ENCODE measurements around the gene TREML4. TPM values are rescaled to one million over a fixed set of nuclear protein-coding genes. Genes with fewer than 3 reads are reported as not detected.

Gene TREML4
- polyA plus RNA-seq, 2 donors, result not detected

DNA sequence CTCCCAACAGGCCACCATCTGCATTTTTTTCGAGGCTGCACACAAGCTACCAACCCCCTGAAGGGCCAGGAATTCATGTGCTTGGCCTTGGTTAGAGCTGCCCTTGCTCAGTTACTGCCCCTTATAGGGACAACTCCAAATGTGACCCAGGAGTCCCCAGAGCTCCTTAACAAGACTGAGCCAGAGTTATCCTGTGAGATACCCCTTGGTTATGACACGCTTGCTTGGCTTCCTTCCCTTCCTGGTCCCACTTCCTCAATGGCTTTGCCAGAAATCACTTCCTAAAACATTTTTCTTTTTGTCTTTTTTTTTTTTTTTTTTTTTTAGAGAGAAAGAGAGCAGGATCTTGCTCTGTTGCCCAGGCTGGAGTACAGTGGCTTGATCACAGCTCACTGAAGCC is 49.5 kb downstream of the TREML4 start:
- no peak overlapping the region for H3K27ac ChIP-seq (ENCODE audit: low read depth in 2 of 2, low read length in 1 of 2)
- no peaks in the 10 kb centered on the region for H3K4me1 ChIP-seq (ENCODE audit: control insufficient read depth in 2 of 2, insufficient read depth in 2 of 2, low read length in 1 of 2)
- no peaks in the 10 kb centered on the region for H3K27me3 ChIP-seq (ENCODE audit: control insufficient read depth in 1 of 2, insufficient read depth in 2 of 2, low read length in 2 of 2)
- H3K4me3 ChIP-seq (ENCODE audit: low read depth in 1 of 2, low read length in 2 of 2), result no peak overlapping the region
- WGBS, 2 donors, result 82 to 84% methylated on average over 2 of the region's 2 CpGs
- no peaks in the 10 kb centered on the region for H3K9me3 ChIP-seq (ENCODE audit: control insufficient read depth in 2 of 2, insufficient read depth in 1 of 2, low read depth in 1 of 2, low read length in 1 of 2)
- H3K36me3 ChIP-seq (ENCODE audit: control insufficient read depth in 2 of 2, insufficient read depth in 2 of 2, low read length in 1 of 2), result no peaks in the 10 kb centered on the region

DNA sequence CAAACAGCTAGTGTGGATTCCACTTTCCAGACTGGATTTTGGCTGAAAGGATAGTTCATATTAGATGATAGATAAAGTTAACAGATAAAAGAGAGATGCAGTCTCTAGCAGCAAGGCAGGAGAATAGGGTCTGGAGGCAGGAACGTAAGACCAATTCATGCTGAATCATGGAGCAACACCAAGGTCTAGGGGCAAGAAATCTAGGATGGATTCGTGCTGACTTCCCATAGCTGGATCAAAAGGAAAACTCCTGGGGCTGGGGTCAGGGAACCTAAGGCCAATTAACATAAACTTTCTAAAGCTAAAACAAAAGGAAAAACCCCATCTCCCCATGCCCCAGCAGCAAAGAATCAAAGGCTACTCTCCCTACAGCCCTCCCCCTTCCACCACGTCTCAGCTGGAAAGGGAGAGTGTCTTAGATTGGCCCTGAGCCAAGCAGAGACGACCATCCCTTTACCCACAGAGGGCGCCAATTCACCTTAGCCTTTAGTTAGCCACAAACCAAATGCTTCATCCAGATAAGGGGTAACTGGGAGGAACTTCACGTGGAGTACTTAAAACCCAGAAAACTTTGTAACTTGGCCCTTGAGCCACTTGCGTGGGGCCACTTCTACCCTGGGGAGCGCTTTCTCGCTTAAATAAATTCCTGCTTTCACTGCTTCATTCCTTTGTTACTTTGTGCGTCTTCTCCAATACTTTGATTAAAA is 50.7 kb downstream of the TREML4 start:
- no peak overlapping the region for H3K27ac ChIP-seq (ENCODE audit: low read depth in 2 of 2, low read length in 1 of 2)
- no peaks in the 10 kb centered on the region for H3K4me1 ChIP-seq (ENCODE audit: control insufficient read depth in 2 of 2, insufficient read depth in 2 of 2, low read length in 1 of 2)
- H3K9me3 ChIP-seq (ENCODE audit: control insufficient read depth in 2 of 2, insufficient read depth in 1 of 2, low read depth in 1 of 2, low read length in 1 of 2), result no peaks in the 10 kb centered on the region
- H3K36me3 ChIP-seq (ENCODE audit: control insufficient read depth in 2 of 2, insufficient read depth in 2 of 2, low read length in 1 of 2), result no peaks in the 10 kb centered on the region
- no peak overlapping the region for H3K4me3 ChIP-seq (ENCODE audit: low read depth in 1 of 2, low read length in 2 of 2)
- no peaks in the 10 kb centered on the region for H3K27me3 ChIP-seq (ENCODE audit: control insufficient read depth in 1 of 2, insufficient read depth in 2 of 2, low read length in 2 of 2)
- 35 to 38% methylated on average over 10 of the region's 10 CpGs for WGBS, 2 donors

DNA sequence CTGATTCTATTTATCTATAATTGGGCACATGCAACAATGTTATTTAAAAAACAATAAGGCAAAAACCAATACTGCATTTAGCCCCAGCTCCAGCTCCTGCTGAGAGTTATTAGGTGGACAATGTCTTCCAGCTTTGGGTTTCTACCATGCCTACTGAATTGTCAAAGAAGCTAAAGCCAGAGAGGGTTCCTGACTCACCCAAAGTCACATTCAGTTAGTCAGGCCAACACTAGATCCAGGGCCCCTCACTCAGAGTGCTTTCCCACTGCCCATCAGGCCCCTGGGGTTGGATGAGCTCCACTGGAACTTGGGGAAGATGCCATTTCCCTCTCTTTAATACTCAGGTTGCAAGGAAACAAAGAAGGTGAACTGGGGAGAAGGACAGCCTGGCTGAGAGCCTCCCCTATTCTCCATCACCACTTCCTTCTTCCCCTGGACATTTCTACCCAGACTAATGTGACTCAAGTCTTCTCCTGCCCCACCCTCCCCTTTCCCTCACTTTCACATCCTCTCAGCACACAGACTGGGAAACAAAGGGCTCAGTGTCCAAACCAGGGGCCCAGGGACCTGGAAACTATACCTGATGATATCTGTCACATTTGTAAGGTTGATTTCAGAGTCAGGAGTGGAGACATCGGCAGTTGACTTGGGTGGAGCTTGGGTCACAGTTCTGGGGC is 52.4 kb downstream of the TREML4 start:
- 75 to 81% methylated on average over 1 of the region's 1 CpG for WGBS, 2 donors
- H3K9me3 ChIP-seq (ENCODE audit: control insufficient read depth in 2 of 2, insufficient read depth in 1 of 2, low read depth in 1 of 2, low read length in 1 of 2), result no peaks in the 10 kb centered on the region

DNA sequence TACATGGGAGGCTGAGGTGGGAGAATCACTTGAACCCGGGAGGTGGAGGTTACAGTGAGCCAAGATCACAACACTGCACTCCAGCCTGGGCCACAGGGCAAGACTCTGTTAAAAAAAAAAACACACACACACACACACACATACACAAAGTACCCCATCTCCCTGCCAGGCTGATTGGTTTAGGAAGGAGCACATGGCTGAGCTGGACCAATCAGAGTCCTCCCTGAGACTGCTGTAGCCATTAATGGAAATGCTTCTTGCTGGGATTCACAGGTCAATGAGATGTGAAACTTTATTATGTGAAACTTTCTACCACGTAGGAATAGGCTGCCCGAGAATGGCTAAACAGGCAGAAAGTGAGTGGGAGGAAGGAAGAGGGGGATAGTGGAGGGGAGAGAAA is 55.5 kb downstream of the TREML4 start:
- H3K4me1 ChIP-seq (ENCODE audit: control insufficient read depth in 2 of 2, insufficient read depth in 2 of 2, low read length in 1 of 2), result no peaks in the 10 kb centered on the region
- WGBS, 2 donors, result 67 to 77% methylated on average over 3 of the region's 3 CpGs

More for the DNA sequence above, 52.4 kb downstream of the TREML4 start:
- Histone ChIP-seq H3K4me1 (ENCODE audit: control insufficient read depth in 2 of 2, insufficient read depth in 2 of 2, low read length in 1 of 2) (no peaks in the 10 kb centered on the region), H3K4me3 (ENCODE audit: low read depth in 1 of 2, low read length in 2 of 2) (no peak overlapping the region), H3K27me3 (ENCODE audit: control insufficient read depth in 1 of 2, insufficient read depth in 2 of 2, low read length in 2 of 2) (no peaks in the 10 kb centered on the region), H3K36me3 (ENCODE audit: control insufficient read depth in 2 of 2, insufficient read depth in 2 of 2, low read length in 1 of 2) (no peaks in the 10 kb centered on the region), H3K27ac (ENCODE audit: low read depth in 2 of 2, low read length in 1 of 2) (no peak overlapping the region)

DNA sequence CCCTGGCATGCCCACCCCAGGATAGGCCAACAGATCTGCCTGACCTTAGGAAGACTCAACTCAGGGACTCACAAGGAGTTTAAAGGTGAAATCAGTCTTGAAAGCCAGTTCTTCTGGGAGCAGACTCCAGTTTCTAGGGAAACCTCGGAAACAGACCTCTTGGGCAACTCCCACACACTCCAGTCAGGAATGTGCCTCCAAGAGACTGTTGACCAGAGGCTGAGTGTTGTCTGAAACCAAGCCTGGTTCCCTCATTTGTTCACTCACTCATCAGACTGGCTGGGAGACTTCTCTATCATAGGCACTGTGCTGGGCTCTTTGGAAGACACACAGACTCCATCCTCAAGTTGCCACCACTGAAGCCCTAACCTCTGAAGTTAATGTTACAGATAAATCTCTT is 56.6 kb downstream of the TREML4 start:
- no peaks in the 10 kb centered on the region for H3K9me3 ChIP-seq (ENCODE audit: control insufficient read depth in 2 of 2, insufficient read depth in 1 of 2, low read depth in 1 of 2, low read length in 1 of 2)
- 39 to 63% methylated on average over 1 of the region's 1 CpG for WGBS, 2 donors
- no peak overlapping the region for H3K27ac ChIP-seq (ENCODE audit: low read depth in 2 of 2, low read length in 1 of 2)
- H3K4me1 ChIP-seq (ENCODE audit: control insufficient read depth in 2 of 2, insufficient read depth in 2 of 2, low read length in 1 of 2), result no peaks in the 10 kb centered on the region
- no peak overlapping the region for H3K4me3 ChIP-seq (ENCODE audit: low read depth in 1 of 2, low read length in 2 of 2)
- H3K36me3 ChIP-seq (ENCODE audit: control insufficient read depth in 2 of 2, insufficient read depth in 2 of 2, low read length in 1 of 2), result no peaks in the 10 kb centered on the region
- no peaks in the 10 kb centered on the region for H3K27me3 ChIP-seq (ENCODE audit: control insufficient read depth in 1 of 2, insufficient read depth in 2 of 2, low read length in 2 of 2)

More for the DNA sequence above, 55.5 kb downstream of the TREML4 start:
- Histone ChIP-seq H3K27ac (ENCODE audit: low read depth in 2 of 2, low read length in 1 of 2) (no peak overlapping the region), H3K4me3 (ENCODE audit: low read depth in 1 of 2, low read length in 2 of 2) (no peak overlapping the region), H3K9me3 (ENCODE audit: control insufficient read depth in 2 of 2, insufficient read depth in 1 of 2, low read depth in 1 of 2, low read length in 1 of 2) (no peaks in the 10 kb centered on the region), H3K27me3 (ENCODE audit: control insufficient read depth in 1 of 2, insufficient read depth in 2 of 2, low read length in 2 of 2) (no peaks in the 10 kb centered on the region), H3K36me3 (ENCODE audit: control insufficient read depth in 2 of 2, insufficient read depth in 2 of 2, low read length in 1 of 2) (no peaks in the 10 kb centered on the region)

DNA sequence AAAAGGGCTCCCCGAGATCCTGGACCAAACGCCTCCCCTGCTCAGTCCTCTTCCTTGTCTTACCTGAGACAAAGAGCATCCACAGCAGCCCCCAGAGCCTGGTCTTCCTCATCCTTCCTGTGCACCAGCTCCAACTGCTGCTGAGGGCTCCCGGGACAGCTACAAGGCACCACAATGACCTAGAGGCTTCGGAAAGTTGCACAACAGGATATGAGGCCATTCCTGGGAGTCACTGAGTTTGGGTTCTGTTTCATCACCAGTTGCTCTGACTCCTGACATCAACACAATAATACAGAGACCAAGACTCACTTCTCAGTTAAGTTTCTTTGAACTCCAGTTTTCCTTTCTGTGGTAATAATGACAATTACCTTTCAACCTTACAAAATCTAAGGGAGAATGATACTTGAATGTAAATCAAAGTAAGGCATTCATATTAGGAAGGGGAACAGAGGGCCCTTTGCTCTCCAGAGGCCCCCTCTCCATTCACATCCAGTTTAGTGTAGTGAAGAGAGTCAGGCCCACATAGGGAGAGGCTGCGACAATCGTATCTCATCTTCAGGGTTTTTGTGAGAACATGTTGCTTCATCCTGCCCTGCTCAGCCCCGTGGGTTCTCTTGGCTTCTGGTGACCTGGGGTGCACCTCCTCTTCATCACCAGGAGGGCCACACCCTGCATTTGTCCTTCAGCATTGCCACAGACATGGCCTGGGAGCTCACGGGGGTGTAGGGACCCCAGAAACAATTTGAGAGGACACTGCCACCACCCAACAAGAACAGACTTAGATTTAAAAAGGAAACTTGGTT is 58.6 kb downstream of the TREML4 start, which contains the start of gene TREM1:
Gene TREM1 (minus strand): TSS at position 139 of the 803 bp plus-strand sequence. CDS start 27 bp downstream, at position 112.
- 75 to 76% methylated on average over 8 of the region's 8 CpGs for whole genome bisulfite sequencing, 2 donors
- Histone ChIP-seq H3K27ac (ENCODE audit: low read depth in 2 of 2, low read length in 1 of 2) (no peak within 1 kb of the TSS), H3K36me3 (ENCODE audit: control insufficient read depth in 2 of 2, insufficient read depth in 2 of 2, low read length in 1 of 2) (no peaks in the 10 kb centered on the region), H3K4me1 (ENCODE audit: control insufficient read depth in 2 of 2, insufficient read depth in 2 of 2, low read length in 1 of 2) (no peaks in the 10 kb centered on the region), H3K4me3 (ENCODE audit: low read depth in 1 of 2, low read length in 2 of 2) (no peak within 1 kb of the TSS), H3K27me3 (ENCODE audit: control insufficient read depth in 1 of 2, insufficient read depth in 2 of 2, low read length in 2 of 2) (no peaks in the 10 kb centered on the region), H3K9me3 (ENCODE audit: control insufficient read depth in 2 of 2, insufficient read depth in 1 of 2, low read depth in 1 of 2, low read length in 1 of 2) (no peaks in the 10 kb centered on the region)

DNA sequence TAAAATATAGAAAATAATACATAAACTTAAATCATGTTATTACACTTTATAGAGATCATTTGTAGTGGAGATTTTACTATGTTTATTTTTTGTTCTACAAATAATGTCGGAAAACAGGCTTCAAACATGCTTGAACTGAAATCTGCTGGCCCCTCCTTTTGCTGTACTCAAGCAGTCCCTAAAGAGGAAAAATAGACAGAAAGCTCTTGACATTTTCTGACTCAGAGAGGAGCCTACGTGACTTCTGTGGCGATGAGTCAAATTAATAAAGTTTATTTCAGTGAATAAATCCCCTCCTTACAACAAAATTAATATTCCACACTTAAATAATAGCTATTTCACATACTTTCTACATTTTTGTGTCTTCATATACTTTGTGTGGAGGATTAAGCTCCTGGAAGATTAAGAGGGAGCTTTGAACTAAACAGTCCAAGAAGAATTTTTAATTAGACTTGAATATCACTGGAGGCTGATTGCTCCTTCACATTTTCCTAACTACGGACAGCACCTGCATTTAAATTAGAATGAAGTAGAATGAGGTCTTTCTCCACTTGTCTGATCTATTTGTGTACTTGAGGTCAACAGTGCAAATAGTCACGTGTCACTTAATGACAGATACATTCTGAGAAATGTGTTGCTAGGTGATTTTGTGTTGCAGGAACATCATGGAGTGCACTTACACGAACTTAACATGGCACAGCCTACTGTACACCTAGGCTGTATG is 60.0 kb downstream of the TREML4 start:
- Histone ChIP-seq H3K27me3 (ENCODE audit: control insufficient read depth in 1 of 2, insufficient read depth in 2 of 2, low read length in 2 of 2) (no peaks in the 10 kb centered on the region), H3K27ac (ENCODE audit: low read depth in 2 of 2, low read length in 1 of 2) (no peak overlapping the region), H3K4me1 (ENCODE audit: control insufficient read depth in 2 of 2, insufficient read depth in 2 of 2, low read length in 1 of 2) (no peaks in the 10 kb centered on the region), H3K4me3 (ENCODE audit: low read depth in 1 of 2, low read length in 2 of 2) (no peak overlapping the region), H3K9me3 (ENCODE audit: control insufficient read depth in 2 of 2, insufficient read depth in 1 of 2, low read depth in 1 of 2, low read length in 1 of 2) (no peaks in the 10 kb centered on the region), H3K36me3 (ENCODE audit: control insufficient read depth in 2 of 2, insufficient read depth in 2 of 2, low read length in 1 of 2) (no peaks in the 10 kb centered on the region)
- 38 to 45% methylated on average over 6 of the region's 6 CpGs for WGBS, 2 donors
